NB4 (cell line): ENCODE measurements around the gene ARID5A.

ENCODE experiments used
- DNase-seq: peaks from one replicate; pipeline ENCODE4 v3.0.0; 2010; ENCODE audit warnings: low read depth
- H3K4me3 ChIP-seq: one replicate; pipeline ENCODE4 v1.5.1; 2011; ENCODE audit warnings: mild to moderate bottlenecking, low read depth, low read length, moderate library complexity
- CTCF ChIP-seq: IDR thresholded peaks from one replicate; pipeline ENCODE4 v1.5.1; 2012; ENCODE audit warnings: low read depth, low read length
- MAX ChIP-seq: IDR thresholded peaks from 2 replicates; pipeline ENCODE4 v1.6.1; 2011; ENCODE audit warnings: low read depth, low read length
- MYC ChIP-seq: IDR thresholded peaks from 2 replicates; pipeline ENCODE4 v1.6.1; 2011; ENCODE audit warnings: low read depth, low read length
- POLR2A ChIP-seq: IDR thresholded peaks from 2 replicates; pipeline ENCODE4 v1.6.1; 2011; ENCODE audit warnings: mild to moderate bottlenecking; ENCODE audit not compliant: insufficient read length; ENCODE audit errors: extremely low read depth

Gene ARID5A

GRCh38 chr2:96530474-96531357 is 5.8 kb upstream of the ARID5A start:
- H3K4me3 ChIP-seq: no peak overlapping the region
- no peak for TF ChIP-seq MAX
- TF ChIP-seq POLR2A: no peak
- no peak for TF ChIP-seq MYC
- peak; percentile 52 for DNase-seq

GRCh38 chr2:96531366-96531765 is 5.2 kb upstream of the ARID5A start:
- TF ChIP-seq POLR2A (no peak), CTCF (no peak), MYC (no peak), MAX (no peak)
- DNase-seq: no peak
- H3K4me3 ChIP-seq: no peak overlapping the region

- DNase-seq: peak; percentile 93
- no peak overlapping the region for H3K4me3 ChIP-seq
- TF ChIP-seq CTCF (no peak), MAX (peak; percentile 28; the same call in 1 of the 2 replicates), MYC (peak; percentile 54), POLR2A (no peak)
Observed at GRCh38 chr2:96531872-96532505, 4.6 kb upstream of the ARID5A start.

- DNase-seq: no peak
- H3K4me3 ChIP-seq: no peak overlapping the region
- TF ChIP-seq CTCF (no peak), MAX (no peak), POLR2A (no peak), MYC (no peak)
Observed at GRCh38 chr2:96532641-96533291, 3.8 kb upstream of the ARID5A start.

GRCh38 chr2:96533292-96534073 is 3.1 kb upstream of the ARID5A start:
- DNase-seq: peak; percentile 56
- TF ChIP-seq CTCF (no peak), MYC (no peak), POLR2A (no peak), MAX (no peak)
- H3K4me3 ChIP-seq: no peak overlapping the region
